OCI-LY7 (cell line): ENCODE results near the gene RHOG. TPM values are rescaled to one million over a fixed set of nuclear protein-coding genes. Genes with fewer than 3 reads are reported as not detected.

Experiments
- BruUV-seq: library from RNA; stranded (reverse); fragments of 400-500 nt; replicated peaks from 2 replicates; lab custom pipeline; 2021; lab: Mats Ljungman, UMichigan
- CTCF ChIA-PET: fragments of 300-600 bp; sonication (Branson Sonifier 250); formaldehyde crosslinking; loops from one replicate; lab custom pipeline; 2022; ENCODE audit warnings: antibody characterized with exemption; ENCODE audit not compliant: unreplicated experiment; lab: Charles Lee
- POLR2A ChIA-PET: fragments of 300-600 bp; sonication (Branson Sonifier 250); formaldehyde crosslinking; loops from one replicate; lab custom pipeline; 2022; ENCODE audit warnings: antibody characterized with exemption; lab: Charles Lee
- DNase-seq: peaks from one replicate; pipeline ENCODE4 v3.0.0-alpha.2; 2015; ENCODE audit warnings: low spot score
- H2AFZ ChIP-seq: fragments of 200-600 bp; sonication (generic), shearing (Covaris generic); 2 replicates; pipeline ENCODE4 v1.6.1; 2014; ENCODE audit warnings: mild to moderate bottlenecking, antibody characterized with exemption, low read length, moderate library complexity
- H3K27ac ChIP-seq: fragments of 200-600 bp; sonication (generic); 2 replicates; pipeline ENCODE4 v1.5.1; 2014; ENCODE audit warnings: mixed run types, low read depth, mild to moderate bottlenecking, moderate library complexity, low read length, inconsistent platforms; ENCODE audit not compliant: poor library complexity, severe bottlenecking
- H3K36me3 ChIP-seq: fragments of 200-600 bp; sonication (generic); 2 replicates; pipeline ENCODE4 v1.6.1; 2014; ENCODE audit warnings: mild to moderate bottlenecking, antibody characterized with exemption, low read length, moderate library complexity, mixed read lengths; ENCODE audit not compliant: insufficient read depth
- H3K4me1 ChIP-seq: fragments of 200-600 bp; sonication (generic); 2 replicates; pipeline ENCODE4 v1.5.1; 2014; ENCODE audit warnings: mild to moderate bottlenecking, low read length; ENCODE audit not compliant: insufficient read depth, poor library complexity, severe bottlenecking
- H3K4me2 ChIP-seq: fragments of 200-600 bp; sonication (generic); 2 replicates; pipeline ENCODE4 v1.6.1; 2014; ENCODE audit warnings: mild to moderate bottlenecking, low read length
- H3K4me3 ChIP-seq: fragments of 200-600 bp; sonication (generic); 2 replicates; pipeline ENCODE4 v1.5.1; 2014; ENCODE audit warnings: mild to moderate bottlenecking, low read depth, low read length; ENCODE audit not compliant: poor library complexity, severe bottlenecking
- H3K79me2 ChIP-seq: fragments of 200-600 bp; sonication (generic); 2 replicates; pipeline ENCODE4 v1.6.1; 2016; ENCODE audit warnings: low read depth, mild to moderate bottlenecking, low read length, moderate library complexity, mixed read lengths; ENCODE audit not compliant: insufficient read depth
- H3K9me2 ChIP-seq: fragments of 200-600 bp; sonication (generic); 2 replicates; pipeline ENCODE4 v1.6.1; 2016; ENCODE audit warnings: mild to moderate bottlenecking, low read length, mixed read lengths; ENCODE audit not compliant: insufficient read depth
- H3K9me3 ChIP-seq: fragments of 200-600 bp; sonication (generic); 2 replicates; pipeline ENCODE4 v1.6.1; 2014; ENCODE audit warnings: mild to moderate bottlenecking, mixed run types, low read length, mixed read lengths
- H4K20me1 ChIP-seq: fragments of 200-600 bp; sonication (generic); 2 replicates; pipeline ENCODE4 v1.6.1; 2014; ENCODE audit warnings: mild to moderate bottlenecking, antibody characterized with exemption, low read length, moderate library complexity, mixed read lengths; ENCODE audit not compliant: insufficient read depth
- EZH2phosphoT487 ChIP-seq: fragments of 200-600 bp; sonication (generic); IDR thresholded peaks from 2 replicates; pipeline ENCODE4 v1.6.1; 2018; ENCODE audit warnings: low read depth, borderline replicate concordance, mild to moderate bottlenecking, mixed run types, antibody characterized with exemption, low read length, moderate library complexity, mixed read lengths
- intact Hi-C: fragments of 100-400 bp; cut with micrococcal nuclease; formaldehyde crosslinking; loops from one replicate; pipeline ENCODE4 v1.10.0; 2022; ENCODE audit not compliant: unreplicated experiment
- small RNA-seq: library from RNA; depleted of rRNA; stranded (forward); fragments of <200 nt; gene quantifications from one replicate; pipeline ENCODE3, GENCODE V24; 2014
- total RNA-seq, 2 experiments: library from RNA; depleted of rRNA in 1 of 2; stranded (reverse); fragments of >200 nt in 1 of 2; shearing (Covaris generic) in 1 of 2; gene quantifications; 2 replicates each; pipeline ENCODE4 v1.2.3, GENCODE V29; 2014 to 2022
- TF ChIP-seq, protein P1 (sequence below): fragments of 200-600 bp; sonication (generic); conservative IDR thresholded peaks from 2 replicates; pipeline ENCODE4 v1.5.1; 2014; ENCODE audit warnings: mild to moderate bottlenecking, antibody characterized with exemption, low read length, moderate library complexity, mixed read lengths

Gene RHOG
- total RNA-seq, 2 experiments from 2014 or later = 26.2 to 57.8 TPM

DNA sequence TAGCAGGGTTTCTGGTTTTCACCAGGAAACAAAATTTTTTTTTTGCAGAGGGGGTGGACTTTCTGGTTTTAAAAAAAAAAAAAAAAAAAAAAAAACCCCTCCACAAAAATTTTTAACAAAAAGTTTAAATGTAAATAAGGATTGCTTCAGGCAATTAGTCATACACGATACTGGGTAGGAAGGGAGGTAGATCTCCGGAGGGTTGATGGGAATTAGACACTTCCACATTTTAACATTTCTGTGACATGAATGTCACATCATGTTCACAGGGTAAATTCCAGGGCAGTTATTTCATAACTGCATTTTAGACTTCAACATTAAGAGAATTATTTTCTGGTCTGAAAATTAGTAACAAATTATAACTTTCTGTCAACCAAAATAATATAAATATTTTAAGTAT lies 59.3 kb downstream of the RHOG start:
- intact Hi-C loops = no loop called here
- no peak overlapping the region for H3K4me2 ChIP-seq
- no peak overlapping the region for H3K27ac ChIP-seq
- H3K9me2 ChIP-seq = no peaks in the 10 kb centered on the region
- POLR2A ChIA-PET = no interaction called here
- TF ChIP-seq EZH2phosphoT487 = no peak
- TF ChIP-seq, protein P1, sequence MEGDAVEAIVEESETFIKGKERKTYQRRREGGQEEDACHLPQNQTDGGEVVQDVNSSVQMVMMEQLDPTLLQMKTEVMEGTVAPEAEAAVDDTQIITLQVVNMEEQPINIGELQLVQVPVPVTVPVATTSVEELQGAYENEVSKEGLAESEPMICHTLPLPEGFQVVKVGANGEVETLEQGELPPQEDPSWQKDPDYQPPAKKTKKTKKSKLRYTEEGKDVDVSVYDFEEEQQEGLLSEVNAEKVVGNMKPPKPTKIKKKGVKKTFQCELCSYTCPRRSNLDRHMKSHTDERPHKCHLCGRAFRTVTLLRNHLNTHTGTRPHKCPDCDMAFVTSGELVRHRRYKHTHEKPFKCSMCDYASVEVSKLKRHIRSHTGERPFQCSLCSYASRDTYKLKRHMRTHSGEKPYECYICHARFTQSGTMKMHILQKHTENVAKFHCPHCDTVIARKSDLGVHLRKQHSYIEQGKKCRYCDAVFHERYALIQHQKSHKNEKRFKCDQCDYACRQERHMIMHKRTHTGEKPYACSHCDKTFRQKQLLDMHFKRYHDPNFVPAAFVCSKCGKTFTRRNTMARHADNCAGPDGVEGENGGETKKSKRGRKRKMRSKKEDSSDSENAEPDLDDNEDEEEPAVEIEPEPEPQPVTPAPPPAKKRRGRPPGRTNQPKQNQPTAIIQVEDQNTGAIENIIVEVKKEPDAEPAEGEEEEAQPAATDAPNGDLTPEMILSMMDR = no peak
- no peak overlapping the region for H3K4me3 ChIP-seq
- H3K79me2 ChIP-seq = peaks cover 57% of the 10 kb centered on the region
- no peak overlapping the region for H2AFZ ChIP-seq
- no peak for DNase-seq
- peaks cover 8% of the 10 kb centered on the region for H4K20me1 ChIP-seq
- no peaks in the 10 kb centered on the region for H3K4me1 ChIP-seq
- H3K36me3 ChIP-seq = peaks cover 95% of the 10 kb centered on the region
- no TSS peak for BruUV-seq
- H3K9me3 ChIP-seq = no peaks in the 10 kb centered on the region
- CTCF ChIA-PET = no interaction called here

Small RNA genes within 50 kb of the gene (small RNA-seq; reads per million reads assigned to genes)
- gene RNU7-50P = not detected

Other genes starting within 250 kb of the RHOG start
- gene ART5, start 199.0 kb downstream of the RHOG start, total RNA-seq (2014; rRNA removed; shearing (Covaris generic)) = not detected in 2 replicates
- not detected in 2 replicates for gene ART5, start 199.0 kb downstream of the RHOG start, total RNA-seq (2022)
- gene ART1, start 195.8 kb downstream of the RHOG start, total RNA-seq (2014; rRNA removed; shearing (Covaris generic)) = not detected in 2 replicates
- gene ART1, start 195.8 kb downstream of the RHOG start, total RNA-seq (2022) = not detected in 2 replicates
- 0.82 and 2.6 TPM in 2 replicates for gene CHRNA10, start 169.6 kb downstream of the RHOG start, total RNA-seq (2014; rRNA removed; shearing (Covaris generic))
- gene CHRNA10, start 169.6 kb downstream of the RHOG start, total RNA-seq (2022) = 1.8 and 3.3 TPM in 2 replicates
- gene NUP98, start 43.4 kb downstream of the RHOG start, total RNA-seq (2014; rRNA removed; shearing (Covaris generic)) = 83.9 and 102 TPM in 2 replicates
- gene NUP98, start 43.4 kb downstream of the RHOG start, total RNA-seq (2022) = 112 and 115 TPM in 2 replicates
- 15.1 and 23.9 TPM in 2 replicates for gene PGAP2, start 32.4 kb downstream of the RHOG start, total RNA-seq (2014; rRNA removed; shearing (Covaris generic))
- 44.0 and 47.9 TPM in 2 replicates for gene PGAP2, start 32.4 kb downstream of the RHOG start, total RNA-seq (2022)
- 20.9 and 21.0 TPM in 2 replicates for gene STIM1, start 14.7 kb upstream of the RHOG start, total RNA-seq (2014; rRNA removed; shearing (Covaris generic))
- gene STIM1, start 14.7 kb upstream of the RHOG start, total RNA-seq (2022) = 49.1 and 55.4 TPM in 2 replicates